Subcutaneous adipose tissue (tissue), 4 donors: ENCODE measurements around the gene SYNGR1. TPM values are rescaled to one million over a fixed set of nuclear protein-coding genes. Genes with fewer than 3 reads are reported as not detected.

Experiments used
- total RNA-seq, 4 donors: library from RNA; depleted of rRNA; stranded (reverse); fragments of >200 nt; gene quantifications; one replicate each; pipeline ENCODE4 v1.1.0, GENCODE V29; 2016
- TF ChIP-seq, protein P1 (sequence below): fragments of 450-650 bp; IDR thresholded peaks from one replicate; pipeline ENCODE4 v1.5.1; 2016; ENCODE audit warnings: low read depth, mild to moderate bottlenecking, control low read depth, antibody characterized with exemption, moderate library complexity

The SYNGR1 gene
- total RNA-seq, 4 donors from 2014 or later = 2.6 to 15.3 (median 3.7) TPM

GRCh38 chr22:39375646-39376045, 25.9 kb downstream of the SYNGR1 start:
- TF ChIP-seq, protein P1, sequence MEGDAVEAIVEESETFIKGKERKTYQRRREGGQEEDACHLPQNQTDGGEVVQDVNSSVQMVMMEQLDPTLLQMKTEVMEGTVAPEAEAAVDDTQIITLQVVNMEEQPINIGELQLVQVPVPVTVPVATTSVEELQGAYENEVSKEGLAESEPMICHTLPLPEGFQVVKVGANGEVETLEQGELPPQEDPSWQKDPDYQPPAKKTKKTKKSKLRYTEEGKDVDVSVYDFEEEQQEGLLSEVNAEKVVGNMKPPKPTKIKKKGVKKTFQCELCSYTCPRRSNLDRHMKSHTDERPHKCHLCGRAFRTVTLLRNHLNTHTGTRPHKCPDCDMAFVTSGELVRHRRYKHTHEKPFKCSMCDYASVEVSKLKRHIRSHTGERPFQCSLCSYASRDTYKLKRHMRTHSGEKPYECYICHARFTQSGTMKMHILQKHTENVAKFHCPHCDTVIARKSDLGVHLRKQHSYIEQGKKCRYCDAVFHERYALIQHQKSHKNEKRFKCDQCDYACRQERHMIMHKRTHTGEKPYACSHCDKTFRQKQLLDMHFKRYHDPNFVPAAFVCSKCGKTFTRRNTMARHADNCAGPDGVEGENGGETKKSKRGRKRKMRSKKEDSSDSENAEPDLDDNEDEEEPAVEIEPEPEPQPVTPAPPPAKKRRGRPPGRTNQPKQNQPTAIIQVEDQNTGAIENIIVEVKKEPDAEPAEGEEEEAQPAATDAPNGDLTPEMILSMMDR = no peak

DNA sequence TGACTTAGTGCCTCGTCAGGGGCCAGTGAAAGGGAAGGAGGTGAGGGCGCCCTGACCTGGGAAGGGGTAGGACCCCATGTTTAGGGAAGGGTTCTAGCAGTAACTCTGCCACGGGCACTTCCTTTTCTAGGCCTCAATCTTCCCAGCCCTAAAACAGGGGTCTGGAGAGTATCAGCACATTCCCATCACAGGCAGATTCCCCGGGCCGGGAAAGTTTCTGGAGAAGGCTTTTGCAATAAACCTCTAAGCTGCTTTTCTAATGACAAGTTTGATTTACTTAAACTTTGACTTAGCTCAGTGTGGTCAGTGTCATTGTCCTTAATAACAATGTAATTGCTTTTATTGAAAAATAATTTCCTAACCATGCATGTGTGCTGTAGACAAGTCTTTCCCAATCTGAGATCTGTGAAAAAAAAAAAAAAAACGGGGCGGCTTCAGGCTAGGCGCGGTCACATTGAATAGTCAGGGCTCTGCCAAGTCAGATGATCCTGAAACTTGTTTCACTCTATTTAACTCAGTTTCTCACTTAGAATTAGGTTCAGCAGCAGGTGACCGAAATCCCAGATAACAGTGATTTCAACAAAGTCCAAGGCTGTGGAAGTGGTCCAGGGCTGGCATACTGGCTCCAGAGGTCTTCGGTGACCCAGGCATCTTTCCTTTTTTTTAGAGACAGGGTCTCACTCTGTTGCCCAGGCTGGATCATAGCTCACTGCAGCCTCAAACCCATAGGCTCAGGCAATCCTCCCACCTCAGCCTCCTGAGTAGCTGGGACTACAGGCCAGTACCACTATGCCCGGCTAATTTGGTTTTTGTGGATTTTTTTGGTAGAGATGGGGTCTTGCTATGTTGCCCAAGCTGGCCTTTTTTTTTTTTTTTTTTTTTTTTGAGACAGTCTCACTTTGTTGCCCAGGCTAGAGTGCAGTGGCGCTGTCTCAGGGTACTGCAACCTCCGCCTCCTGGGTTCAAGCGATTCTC, 30.3 kb downstream of the SYNGR1 start:
- TF ChIP-seq, protein P1 = no peak

DNA sequence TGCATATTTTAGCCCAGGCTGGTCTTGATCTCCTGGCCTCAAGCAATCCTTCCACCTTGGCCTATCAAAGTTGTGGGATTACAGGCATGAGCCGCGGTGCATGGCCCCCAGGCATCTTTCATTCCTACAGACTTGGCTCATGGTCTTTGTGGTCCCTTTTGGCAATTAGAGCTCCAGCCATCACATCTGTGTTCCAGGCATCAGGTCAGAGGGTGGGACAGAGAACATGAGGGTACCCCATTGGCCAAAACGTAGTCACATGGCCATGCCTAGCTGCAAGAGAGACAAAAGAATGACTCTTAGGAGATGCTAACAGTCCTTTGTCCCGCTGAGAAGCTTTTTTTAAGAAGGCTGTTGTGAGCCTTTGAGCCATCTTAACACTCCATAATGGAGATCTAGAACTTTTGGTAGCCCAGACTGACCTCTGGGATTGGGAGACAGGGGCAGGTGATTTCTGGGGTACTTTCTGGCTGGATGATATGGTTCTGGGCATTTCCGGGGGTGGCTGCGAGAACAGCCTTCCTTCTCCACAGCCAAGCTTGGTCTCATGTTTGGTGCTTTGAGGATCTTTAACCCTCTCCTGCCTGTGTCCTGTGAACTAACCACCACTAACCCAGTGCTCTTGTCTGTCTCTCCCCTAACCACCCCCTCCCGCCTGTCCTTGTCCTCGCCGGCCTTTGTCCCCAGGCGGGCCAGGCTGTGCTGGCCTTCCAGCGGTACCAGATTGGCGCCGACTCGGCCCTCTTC, 31.4 kb downstream of the SYNGR1 start:
- TF ChIP-seq, protein P1 = no peak

DNA sequence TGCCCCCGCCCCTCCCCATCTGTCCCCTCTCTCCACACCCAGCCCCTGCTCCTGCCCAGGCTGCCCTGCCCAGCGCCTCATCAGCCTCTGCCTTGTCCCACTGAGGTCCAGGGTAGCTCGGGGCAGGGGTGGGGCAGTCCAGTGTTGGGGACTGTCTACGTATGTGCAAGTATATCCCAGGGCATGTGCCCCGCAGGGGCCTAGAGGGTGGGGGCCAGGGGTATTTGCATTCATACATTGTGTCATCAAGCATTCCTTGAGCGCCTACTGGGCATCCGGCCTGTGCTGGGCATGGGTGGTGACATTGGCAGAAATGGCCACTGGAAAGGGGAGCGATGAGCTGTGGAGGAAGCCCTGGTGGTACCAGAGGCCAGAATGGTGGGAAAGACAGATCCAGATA, 32.1 kb downstream of the SYNGR1 start:
- TF ChIP-seq, protein P1 = no peak

DNA sequence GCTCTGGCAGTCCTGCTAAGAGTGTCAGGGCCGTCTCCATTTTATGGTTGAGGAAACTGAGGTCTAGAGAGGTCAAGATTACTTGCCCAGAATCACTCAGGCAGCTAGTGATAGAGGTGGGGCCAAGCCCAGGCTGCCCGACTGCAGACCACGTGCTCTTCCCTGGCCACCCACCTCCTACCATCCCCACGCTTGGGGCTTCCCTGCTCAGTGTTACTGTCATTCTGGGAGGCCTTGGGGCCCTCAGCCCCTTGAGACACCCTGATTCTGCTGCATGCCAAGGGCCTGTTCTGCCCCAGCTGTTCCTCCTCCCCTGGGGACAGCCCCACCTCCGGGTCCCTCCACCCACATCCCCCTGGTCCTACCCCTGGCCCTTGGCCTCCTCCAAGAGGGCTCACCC, 32.6 kb downstream of the SYNGR1 start:
- TF ChIP-seq, protein P1 = no peak

GRCh38 chr22:39383841-39384625, 34.2 kb downstream of the SYNGR1 start:
- TF ChIP-seq, protein P1 = no peak
